Mesenteric fat pad (tissue), 1 donor: ENCODE data around the gene COL27A1. TPM values are rescaled to one million over a fixed set of nuclear protein-coding genes. Genes with fewer than 3 reads are reported as not detected.

Experiments
- DNase-seq: peaks from one replicate; pipeline ENCODE4 v3.0.0-alpha.2; 2020; ENCODE audit warnings: low spot score
- total RNA-seq: library from RNA; stranded (reverse); fragmentation: NEBNext Ultra II Directional; extraction: Animal tissue kit (Norgen Biotek cat#: 25700); gene quantifications from one replicate; pipeline ENCODE4 v1.2.1, GENCODE V29; 2021
- donor health status: DM: yes; HTN: yes; CAD: no.

COL27A1 gene
- total RNA-seq, 1 donor from 2014 or later, result 101 TPM

DNA sequence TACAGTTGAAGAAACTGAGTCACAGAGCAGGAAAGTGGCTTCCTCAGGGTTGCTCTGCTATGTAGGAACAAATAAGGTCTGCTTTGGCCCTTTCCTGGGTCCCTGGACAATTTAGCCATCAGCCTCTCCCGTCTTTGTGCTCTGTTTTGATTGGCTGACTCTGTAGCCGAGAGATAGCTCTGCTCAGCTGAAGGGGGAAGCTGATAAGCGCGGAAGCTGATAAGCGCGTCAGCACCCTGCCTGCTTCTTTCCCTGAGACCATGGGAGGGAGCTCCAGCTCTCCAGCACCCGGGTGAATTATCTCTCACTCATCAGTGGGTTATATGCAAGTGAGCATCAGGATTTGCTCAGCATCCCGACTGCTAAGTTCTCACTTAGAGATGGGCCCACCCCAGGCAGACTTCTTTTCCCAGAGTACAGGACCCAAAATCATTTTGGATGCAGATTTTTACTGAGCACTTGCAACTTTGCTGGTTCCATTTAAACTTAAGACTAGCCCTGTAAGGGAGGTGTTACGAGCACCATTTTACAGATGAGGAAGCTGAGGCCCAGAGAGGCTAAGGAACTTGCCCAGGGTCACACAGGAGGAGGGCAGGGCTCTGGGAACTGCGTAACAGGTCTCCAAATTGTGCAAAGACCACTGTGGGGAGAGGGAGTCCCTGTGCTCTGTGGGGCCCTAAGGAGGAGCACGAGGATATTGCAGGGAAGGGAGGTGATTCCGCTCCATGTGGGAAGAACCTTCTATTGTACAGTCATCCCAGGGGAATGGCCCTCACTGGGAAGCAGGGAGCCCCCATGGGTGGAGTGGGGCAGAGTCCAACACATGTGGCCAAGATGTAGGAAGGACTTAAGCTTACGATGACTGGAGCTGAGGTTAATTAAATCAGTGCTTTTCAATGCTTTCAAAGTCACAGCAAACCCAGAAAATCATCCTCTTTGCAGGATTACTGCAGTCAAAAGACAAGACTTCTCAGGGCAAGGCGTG, 83.8 kb downstream of the COL27A1 start:
- DNase-seq, result no peak

DNA sequence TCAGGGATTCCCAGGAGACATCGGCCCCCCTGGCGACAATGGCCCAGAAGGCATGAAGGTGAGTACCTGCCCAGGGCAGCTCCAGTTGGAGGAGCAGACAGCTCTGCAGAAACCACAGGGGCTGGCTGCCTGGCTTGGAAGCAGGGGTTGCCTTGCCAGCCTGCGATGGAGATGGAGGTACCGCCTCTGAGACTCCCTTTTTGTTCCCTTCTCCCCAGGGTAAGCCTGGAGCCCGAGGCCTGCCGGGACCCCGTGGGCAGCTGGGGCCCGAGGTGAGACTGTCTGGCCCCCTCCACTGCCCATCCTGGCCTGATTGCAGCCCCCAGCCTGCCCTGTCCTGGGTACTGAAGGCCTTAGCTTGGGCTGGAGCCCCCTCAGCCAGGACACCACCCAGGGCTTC, 84.9 kb downstream of the COL27A1 start:
- no peak for DNase-seq

DNA sequence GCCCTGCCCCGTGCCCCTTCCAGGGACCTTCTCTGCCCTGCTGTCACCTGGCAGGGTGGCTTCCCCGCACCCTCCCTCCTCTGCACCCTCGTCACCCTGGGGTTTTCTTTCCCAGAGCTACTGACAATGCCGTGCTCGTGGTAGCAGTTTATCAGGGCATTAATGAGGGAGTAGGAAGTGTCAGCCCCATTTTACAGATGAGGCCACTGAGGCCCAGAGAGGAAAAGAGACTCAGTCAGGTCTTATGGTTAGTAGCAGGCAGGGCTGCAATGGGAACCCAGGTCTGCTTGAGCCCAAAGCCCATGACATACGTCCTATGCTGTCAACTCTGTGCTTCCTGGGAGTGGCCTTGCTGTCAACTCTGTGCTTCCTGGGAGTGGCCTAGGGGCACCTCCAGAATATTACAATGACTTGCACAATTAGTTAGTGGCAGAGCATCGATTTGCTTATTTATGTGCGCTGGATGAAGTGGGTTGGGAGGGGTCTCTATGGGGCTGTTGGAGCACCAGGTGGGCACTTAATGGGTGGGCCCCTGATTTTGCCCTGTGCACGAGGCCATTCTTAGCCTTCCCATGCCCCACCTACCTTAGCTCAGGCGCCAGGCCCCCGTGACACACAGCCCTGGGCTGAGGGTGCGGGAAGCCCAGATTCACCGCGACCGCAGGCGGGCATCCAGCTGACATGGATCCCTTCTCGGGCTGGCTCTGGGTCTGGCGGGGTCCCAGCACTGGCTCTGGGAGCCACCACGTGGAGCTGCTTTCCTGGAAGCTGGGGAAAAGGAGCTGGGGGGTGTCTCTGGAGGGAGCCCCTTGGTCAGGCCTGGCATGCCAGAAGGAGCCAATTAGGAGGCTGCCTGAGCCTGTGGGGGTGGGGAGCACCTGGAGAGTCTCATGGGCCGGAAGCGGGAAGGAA, 85.6 kb downstream of the COL27A1 start:
- DNase-seq, result no peak

DNA sequence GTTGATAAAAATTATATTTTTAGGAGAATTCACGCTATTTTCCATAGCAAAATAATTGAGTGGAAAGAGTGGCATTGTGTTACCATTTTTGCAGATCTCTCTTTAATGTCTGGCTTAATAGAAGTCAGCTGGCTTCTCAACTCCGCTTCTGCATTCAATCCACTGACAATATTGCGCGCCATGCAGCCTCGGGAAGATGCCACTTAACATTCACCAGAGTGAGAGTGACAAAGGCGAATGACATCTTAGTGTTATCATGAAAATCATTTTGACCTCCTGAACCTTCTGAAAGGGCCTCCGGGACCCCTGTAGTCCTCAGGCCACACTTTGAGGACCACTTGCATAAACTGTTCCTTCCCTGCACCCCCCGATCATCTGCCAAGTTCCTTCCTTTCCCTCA, 87.5 kb downstream of the COL27A1 start:
- DNase-seq, result no peak

DNA sequence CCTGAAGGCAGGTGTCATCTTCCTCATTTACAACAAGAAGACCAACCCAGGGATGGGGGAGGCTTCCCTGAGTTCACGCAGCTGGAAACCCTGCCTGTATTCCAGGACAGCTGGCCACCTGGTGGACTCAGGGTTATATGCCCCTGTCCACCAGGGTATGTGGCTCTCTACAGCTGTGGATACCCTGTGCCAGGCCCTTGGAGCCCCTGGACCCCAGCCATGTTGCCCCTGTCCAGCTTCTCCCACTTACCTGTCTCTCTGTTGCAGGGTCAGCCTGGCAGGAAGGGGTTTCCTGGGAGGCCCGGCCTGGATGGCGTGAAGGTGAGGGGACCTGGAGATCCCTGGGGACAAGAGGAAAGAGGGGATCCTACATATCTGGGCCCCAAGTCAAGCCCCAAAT, 87.9 kb downstream of the COL27A1 start:
- DNase-seq, result no peak

DNA sequence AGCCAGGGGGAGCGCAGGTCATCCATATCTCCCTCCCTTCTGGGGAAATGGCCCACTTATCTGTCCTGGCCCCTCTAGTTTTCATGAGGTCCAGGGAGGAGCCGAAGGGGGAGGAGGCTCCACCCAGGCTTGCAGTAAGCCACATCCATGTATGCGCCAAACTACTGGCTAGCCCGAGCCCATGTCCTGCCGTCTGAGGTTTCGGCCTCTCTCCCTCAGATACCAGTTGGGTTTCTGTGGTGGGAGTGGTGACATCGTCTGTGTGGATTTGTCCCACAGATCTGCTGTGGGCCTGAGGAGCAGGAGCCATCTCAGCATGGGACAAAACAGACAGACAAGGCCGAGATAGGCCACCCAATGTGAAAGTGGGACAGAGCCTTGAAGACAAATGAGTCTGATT, 89.2 kb downstream of the COL27A1 start:
- no peak for DNase-seq

DNA sequence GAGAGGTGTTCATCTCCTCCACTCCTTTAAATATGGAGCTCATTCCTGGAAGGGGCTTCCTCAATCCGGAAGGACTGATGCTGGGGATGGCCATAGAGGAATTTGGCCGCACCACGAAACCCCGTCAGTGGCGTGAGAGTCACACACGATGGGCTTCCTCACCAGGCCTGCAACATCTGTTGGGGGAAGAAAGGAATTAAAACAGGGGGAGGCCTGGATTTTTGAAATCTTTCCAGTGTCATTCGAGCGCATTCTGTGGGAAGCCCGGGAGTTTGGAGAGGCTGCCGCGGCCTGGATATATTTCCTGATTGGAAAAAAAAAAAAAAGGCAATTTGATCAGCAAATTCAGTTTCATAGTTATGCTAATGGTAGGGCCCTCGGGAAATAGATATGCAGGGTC, 91.2 kb downstream of the COL27A1 start:
- no peak for DNase-seq

DNA sequence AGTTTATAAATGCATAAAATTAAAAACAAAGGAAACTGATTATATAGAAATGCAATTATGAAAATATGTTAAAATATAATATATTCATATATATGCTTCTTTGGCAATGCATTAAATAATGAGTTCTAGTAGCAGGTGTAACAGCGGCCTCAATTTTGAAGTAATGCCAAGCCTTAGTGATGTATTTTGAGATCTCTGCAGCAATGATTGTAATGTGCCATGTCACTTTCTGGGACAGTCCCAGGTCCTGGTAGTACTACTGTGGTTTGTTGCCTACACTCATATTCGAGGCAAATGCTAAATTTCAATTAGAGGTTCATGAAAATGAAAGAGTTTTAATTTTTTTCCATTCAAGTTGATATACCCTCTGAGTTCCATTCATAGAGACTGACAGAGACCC, 91.7 kb downstream of the COL27A1 start:
- no peak for DNase-seq

DNA sequence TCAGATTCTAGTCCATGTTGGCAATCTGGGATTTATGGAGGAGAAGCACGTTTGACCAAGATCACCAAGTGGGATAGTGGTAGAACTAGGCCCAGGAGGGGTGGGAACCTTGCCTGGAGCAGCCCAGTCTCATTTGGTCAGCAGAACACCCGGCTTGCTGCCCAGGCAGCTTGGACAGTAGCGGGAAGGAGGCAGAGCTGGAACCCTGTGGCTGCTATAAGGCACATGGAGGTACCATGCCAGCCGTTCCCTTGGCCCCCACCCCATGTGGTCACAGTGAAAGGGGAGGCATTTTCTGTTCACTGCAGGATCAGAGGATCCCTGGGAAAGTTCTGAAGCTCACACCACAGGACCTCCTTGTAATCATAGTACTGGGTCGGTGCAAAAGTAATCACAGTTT, 92.2 kb downstream of the COL27A1 start:
- DNase-seq, result no peak

DNA sequence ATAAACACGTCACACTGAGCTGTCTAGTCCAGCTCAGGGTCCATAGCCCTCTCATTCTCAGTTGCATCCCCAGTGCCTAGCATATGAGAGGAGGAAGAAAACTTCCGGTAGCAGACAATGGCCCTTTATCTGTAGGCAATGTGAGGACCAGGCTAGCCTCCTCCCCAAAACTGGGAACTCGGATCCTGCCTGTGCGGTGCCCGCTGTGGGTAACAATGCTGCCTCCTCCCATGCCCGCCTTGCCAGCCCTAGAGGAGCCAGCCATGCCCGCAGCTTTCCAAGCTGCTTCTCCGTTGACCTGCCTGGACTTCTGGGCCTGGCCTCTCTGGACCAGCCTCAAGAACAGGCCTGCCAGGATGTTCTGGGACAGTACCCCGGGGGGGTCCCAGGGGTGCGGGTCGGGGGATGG, 93.0 kb downstream of the COL27A1 start:
- DNase-seq, result no peak

DNA sequence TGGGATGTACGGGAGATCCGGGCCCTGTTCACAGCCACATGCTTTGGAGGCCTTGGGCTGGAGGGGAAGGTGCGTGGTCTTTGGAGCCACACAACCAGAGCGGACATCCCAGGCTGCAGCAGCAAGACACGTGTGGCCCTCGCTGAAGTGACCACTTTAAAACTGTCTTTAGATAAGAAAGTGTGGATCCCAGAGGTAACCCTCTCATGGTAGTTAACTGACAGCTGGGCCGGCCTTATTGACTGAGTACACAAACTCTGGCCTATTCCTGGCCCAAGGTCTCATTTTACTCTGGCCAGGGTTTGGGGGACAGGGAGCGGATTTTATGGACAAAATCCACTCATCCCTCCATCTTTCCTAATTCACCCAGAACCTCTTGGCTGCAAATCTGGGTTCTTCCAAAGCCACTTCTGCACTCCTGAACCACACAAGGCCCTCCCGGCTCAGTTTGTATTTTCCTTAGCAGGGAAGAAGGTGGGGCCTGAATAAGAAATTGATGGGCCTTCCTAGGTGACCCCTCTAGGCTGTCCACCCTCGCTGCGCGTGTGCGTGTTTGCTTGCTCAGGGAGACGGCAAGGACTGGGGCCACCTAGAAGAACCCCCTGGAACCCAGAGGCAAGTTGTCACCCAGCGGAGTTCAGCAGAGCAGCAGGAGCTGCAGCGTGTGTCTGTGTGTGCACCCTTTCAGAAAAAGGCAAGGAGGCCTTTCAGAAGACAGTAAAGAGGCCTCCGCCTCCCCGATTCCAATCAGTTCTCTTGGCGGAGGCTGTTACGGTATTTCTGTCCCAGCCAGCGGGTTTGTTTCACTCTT, 94.3 kb downstream of the COL27A1 start:
- no peak for DNase-seq

DNA sequence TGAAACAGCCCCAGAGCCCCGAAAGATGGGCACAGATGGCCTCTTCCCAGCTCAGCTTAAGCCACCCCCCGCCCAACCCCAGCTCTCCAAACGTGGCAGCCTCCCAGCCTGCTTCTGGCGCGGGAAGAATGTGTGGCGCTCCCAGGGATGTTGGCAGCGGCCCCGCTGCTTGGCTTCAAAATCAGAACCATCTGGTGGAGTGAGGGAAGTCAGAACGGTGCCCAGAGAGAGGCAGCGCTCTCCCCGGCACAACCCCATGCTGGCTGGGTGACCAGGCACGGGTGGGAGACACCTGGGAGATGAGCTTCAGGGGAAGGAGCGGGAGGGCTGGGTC, 94.9 kb downstream of the COL27A1 start:
- DNase-seq, result no peak

DNA sequence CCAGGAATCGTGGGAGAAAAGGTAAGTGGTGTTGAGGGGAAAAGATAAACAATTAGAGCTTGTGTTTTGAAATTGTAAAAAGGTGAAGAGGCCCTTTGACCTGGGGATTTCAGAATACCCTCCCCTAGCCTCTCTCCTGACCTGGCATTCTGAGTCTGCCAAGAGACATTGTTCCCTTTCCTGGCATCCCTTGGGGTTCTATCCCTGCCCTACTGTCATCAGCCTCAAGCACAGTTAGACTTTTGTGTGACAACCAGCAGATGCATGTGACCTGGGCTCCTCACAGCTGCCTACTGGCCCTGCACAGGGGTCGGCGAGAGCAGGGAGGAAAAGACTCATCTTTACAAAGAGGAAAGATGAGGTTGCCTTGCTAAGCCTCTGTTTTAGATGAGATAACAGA, 95.3 kb downstream of the COL27A1 start:
- DNase-seq, result no peak

DNA sequence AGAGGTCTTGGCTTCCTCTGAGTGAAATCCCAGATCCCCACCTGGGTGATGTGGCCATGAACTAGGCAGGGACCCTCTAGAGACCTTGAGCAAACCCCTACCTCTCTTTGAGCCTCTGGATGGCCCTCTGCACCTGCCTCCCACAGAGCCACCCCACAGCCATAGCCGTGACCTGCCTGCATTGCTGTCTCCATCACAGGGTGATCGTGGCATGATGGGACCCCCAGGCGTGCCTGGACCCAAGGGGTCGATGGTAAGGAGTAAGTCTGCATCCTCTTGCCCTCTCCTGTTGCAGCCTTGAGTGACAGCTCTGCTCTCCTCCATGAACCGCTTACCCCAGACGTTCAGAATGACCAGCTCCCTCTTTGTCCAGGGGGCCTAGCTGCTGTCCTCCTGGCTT, 97.1 kb downstream of the COL27A1 start:
- DNase-seq, result no peak

DNA sequence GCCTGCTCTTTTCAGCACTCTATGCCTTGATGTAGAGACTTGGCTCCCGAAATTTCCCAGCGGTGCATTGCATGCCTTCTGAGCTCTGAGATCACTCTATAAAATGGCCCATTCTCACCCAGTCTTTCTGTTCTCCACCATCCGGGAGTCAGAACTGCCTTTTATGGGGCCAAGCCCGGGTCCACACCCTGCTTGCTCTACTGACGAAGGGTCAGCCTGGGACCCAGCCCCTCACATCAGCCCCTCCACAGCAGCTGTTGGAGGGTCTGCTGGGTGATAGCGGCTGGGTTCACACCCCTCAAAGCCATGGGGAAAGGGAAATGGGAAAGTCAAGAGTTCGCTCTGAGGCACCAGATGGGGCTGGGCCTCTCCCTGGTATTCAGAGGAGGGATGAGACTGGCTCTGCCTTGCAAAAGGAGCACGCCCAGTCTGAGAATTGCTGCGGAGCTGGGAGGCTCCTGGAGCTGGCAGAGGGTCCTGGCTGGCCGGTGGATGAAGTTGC, 101.5 kb downstream of the COL27A1 start:
- no peak for DNase-seq

DNA sequence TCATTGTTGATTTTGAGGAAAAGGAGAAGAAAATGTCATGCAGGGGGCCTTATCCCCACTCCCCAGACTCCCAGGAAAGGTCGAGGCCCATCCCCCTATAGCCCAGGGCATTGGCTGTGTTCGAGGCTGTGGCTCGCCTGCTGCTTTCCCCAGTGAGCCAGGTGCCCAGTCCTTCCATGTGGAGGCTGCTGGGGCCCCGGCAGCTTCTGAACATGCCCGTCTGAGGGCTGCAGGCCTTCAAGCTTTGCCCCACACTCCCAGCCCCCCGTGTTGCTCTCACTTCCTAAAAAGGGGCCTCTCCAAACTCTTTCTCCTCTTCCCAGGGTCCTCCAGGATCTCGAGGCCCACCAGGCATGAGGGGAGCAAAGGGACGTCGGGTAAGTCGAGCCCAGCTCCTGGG, 102.9 kb downstream of the COL27A1 start:
- DNase-seq, result no peak

DNA sequence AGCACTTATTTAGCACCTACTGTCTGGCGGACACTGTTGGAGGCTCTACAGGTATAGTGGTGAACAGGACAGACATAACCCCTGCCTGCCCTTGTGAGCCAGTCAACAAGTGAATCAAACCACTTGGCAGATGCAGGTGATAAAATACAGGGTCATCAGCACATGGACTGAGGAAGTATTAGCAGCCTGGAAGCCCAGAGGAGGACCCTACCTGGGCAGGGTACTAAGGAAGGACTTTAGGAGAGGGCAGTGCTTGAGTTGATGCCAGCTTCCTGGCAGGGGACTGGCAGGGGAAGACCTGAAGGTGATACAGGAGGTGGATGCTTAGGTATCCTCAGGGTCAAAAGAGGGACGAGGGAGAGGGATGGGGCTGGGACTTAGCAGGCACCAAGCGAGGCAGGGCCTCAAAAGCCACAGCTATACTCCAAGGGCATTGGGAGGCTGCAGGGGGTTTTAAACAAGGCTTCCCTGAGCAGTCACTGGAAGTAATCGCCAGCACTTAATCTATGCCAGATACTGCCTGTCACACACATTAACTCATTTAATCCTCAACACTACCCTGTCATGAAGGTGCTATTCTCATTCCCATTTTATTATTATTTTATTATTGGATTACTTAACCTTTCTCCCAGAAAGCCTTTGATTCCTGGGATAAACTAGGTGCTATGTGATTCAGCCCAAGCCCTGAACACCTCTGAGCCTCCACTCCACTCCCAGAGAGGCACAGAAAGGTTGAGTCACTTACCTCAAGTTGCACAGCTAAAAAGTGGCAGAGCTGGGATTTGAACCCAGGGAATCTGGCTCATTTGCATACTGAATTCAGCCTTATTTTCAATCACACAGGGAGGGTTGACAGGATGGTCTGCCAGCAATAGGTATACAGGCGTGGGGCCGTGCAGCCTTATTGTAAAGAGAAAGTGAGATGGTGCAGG, 103.8 kb downstream of the COL27A1 start:
- no peak for DNase-seq

DNA sequence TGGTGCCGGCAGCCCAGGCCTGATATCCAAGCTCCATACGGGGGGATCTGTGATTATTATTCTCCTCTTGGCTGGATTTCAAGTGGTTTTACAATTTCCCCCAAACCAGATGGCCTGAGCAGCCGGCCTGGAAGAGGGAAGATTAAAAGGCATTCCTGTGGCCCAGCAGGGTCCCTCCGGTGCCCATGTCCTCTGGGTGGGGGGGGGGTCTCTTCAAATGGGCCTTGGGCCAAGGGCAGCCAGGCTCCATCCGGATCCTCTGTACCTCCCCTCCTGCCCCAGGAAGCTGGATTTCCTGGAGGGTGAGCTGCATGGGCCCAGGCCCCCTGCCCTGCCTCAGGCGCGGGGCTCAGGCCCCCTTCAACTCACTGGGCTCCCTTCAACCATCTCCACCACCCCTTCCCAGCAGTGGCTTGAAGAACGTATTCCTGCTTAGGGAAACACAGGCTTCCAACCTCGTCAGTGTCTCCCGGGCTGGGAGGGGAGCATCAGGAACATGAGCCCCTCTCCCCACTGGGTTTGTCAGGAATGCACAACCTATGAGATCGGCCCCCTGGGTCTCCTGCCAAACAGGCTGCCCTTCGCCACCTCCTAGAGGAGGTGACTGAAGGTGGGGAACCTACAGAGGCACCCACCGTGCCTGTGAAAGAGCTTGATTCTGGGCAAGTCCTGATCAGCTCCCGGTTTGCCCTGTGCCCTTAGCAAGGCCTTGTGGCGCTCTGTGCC, 104.6 kb downstream of the COL27A1 start:
- DNase-seq, result no peak

DNA sequence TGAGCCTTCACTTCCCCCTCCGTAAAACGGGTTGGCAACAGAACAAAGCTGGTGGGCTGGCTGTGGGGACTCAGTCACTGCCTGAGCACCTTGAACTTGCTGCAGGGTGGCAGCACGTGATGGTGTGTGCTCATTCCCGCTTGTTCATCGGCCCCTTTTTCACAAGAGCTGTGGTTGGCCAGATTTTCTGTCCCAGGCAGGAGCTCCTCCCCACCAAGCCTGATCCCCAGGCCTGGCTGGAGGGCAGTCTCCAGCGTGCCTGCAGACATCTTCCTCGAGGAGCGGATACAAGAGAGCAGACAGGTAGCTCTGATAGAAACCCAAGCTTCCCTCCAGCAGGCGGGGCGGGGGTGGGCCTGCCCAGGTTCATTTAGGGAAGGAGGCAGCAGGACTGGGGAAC, 105.7 kb downstream of the COL27A1 start:
- DNase-seq, result no peak
